HepG2 (cell line): ENCODE measurements around the gene GTF2H4.

Experiments used
- CREB1 ChIP-seq, 2 experiments: fragments of 450-650 bp in 1 of 2; IDR thresholded peaks; 2 replicates each; pipeline ENCODE4 v1.6.1; 2016 to 2017; ENCODE audit warnings: control low read depth in 1 of 2, mild to moderate bottlenecking in 1 of 2, missing compliant biosample characterization in 1 of 2, missing genetic modification characterization in 1 of 2
- CTCF ChIP-seq: sonication (generic); formaldehyde crosslinking; IDR thresholded peaks from 2 replicates; pipeline ENCODE4 v1.5.0; 2020; ENCODE audit warnings: mild to moderate bottlenecking, missing genetic modification reagents, moderate library complexity
- KLF15 ChIP-seq: sonication (generic); formaldehyde crosslinking; IDR thresholded peaks from 2 replicates; pipeline ENCODE4 v1.8.1; 2023; ENCODE audit warnings: borderline replicate concordance, mild to moderate bottlenecking, inconsistent platforms, missing genetic modification reagents, mixed read lengths
- NR2C2 ChIP-seq: sonication (generic); formaldehyde crosslinking; IDR thresholded peaks from 2 replicates; pipeline ENCODE4 v1.4.0; 2020; ENCODE audit warnings: missing genetic modification reagents, mild to moderate bottlenecking, moderate library complexity, borderline replicate concordance
- POLR2A ChIP-seq, 2 experiments: IDR thresholded peaks; 2 replicates each; pipeline ENCODE4 v1.6.1; 2011; ENCODE audit warnings: low read depth in 2 of 2, low read length in 2 of 2, mild to moderate bottlenecking in 1 of 2, moderate library complexity in 1 of 2; ENCODE audit not compliant: insufficient read depth in 1 of 2

GRCh38 chr6:30928677-30929076, 20.7 kb downstream of the GTF2H4 start:
- TF ChIP-seq NR2C2 (CRISPR knock-in tag) (no peak), POLR2A (IDR thresholded peaks at IDR 0.05; ENCODE audit: insufficient read depth in 1 of 2, low read depth in 2 of 2, low read length in 2 of 2) (no peak), CTCF (CRISPR knock-in tag) (no peak), KLF15 (CRISPR knock-in tag) (no peak), CREB1 (IDR thresholded peaks at IDR 0.05) (no peak), CREB1 (CRISPR knock-in tag; IDR thresholded peaks at IDR 0.05) (no peak)
